Lung (tissue), 12 donors: ENCODE measurements around the gene OR2J3. TPM values are rescaled to one million over a fixed set of nuclear protein-coding genes. Genes with fewer than 3 reads are reported as not detected.

Experiments used
- ATAC-seq: fragments of 200-7000 bp; cut with Tn5 transposase; one replicate; pipeline ENCODE4 v1.9.1; 2020; ENCODE audit warnings: moderate number of reproducible peaks; ENCODE audit not compliant: insufficient read depth, low FRiP score
- DNase-seq, 3 donors: peaks; one replicate each; pipeline ENCODE4 v3.0.0-alpha.2; 2013 to 2017
- H3K27ac ChIP-seq, 2 donors: one replicate each; pipeline ENCODE4 v1.5.1; 2013; ENCODE audit warnings: mild to moderate bottlenecking in 2 of 2, moderate library complexity in 2 of 2, control low read depth in 1 of 2, inconsistent platforms in 1 of 2, low read depth in 1 of 2, low read length in 1 of 2
- H3K27me3 ChIP-seq, 3 donors: one replicate each; pipeline ENCODE4 v1.5.1; 2013; ENCODE audit warnings: low read length in 2 of 3; ENCODE audit not compliant: control insufficient read depth in 3 of 3, insufficient read depth in 3 of 3
- H3K36me3 ChIP-seq, 4 donors: one replicate each; pipeline ENCODE4 v1.5.1; 2013; ENCODE audit warnings: low read length in 4 of 4, mild to moderate bottlenecking in 1 of 4, moderate library complexity in 1 of 4; ENCODE audit not compliant: control insufficient read depth in 4 of 4, insufficient read depth in 4 of 4
- H3K4me1 ChIP-seq, 5 donors: one replicate each; pipeline ENCODE4 v1.5.1; 2013; ENCODE audit warnings: low read length in 5 of 5, mild to moderate bottlenecking in 2 of 5, moderate library complexity in 1 of 5; ENCODE audit not compliant: control insufficient read depth in 5 of 5, insufficient read depth in 5 of 5
- H3K4me3 ChIP-seq: one replicate; pipeline ENCODE4 v1.5.1; 2013; ENCODE audit warnings: mild to moderate bottlenecking, control low read depth, moderate library complexity
- H3K9ac ChIP-seq, 2 donors: one replicate each; pipeline ENCODE4 v1.5.1; 2013; ENCODE audit warnings: low read length in 2 of 2, control low read depth in 1 of 2; ENCODE audit not compliant: insufficient read depth in 1 of 2
- H3K9me3 ChIP-seq, 4 donors: one replicate each; pipeline ENCODE4 v1.5.1; 2013; ENCODE audit warnings: low read length in 3 of 4, mild to moderate bottlenecking in 1 of 4, moderate library complexity in 1 of 4; ENCODE audit not compliant: control insufficient read depth in 4 of 4, insufficient read depth in 3 of 4
- WGBS, 2 donors: extraction: QIAGEN DNeasy Blood & Tissue Kit; methylation state at CpG; one replicate each; pipeline ENCODE4 v1.1.7; 2013; 5-methylcytosine and 5-hydroxymethylcytosine counted together
- polyA plus RNA-seq, 2 donors: library from polyadenylated mRNA; stranded (reverse); fragments of 200-250 nt; gene quantifications; one replicate each; pipeline ENCODE4 v1.2.1, GENCODE V29; 2013
- total RNA-seq, 2 donors: library from RNA; depleted of rRNA in 1 of 2; stranded (reverse); fragments of >200 nt in 1 of 2; gene quantifications; one replicate each; pipeline ENCODE4 v1.2.1, GENCODE V29; 2014 to 2021
- TF ChIP-seq, protein P1 (sequence below): IDR thresholded peaks from 2 replicates; pipeline ENCODE4 v1.5.1; 2012; ENCODE audit warnings: mild to moderate bottlenecking; ENCODE audit errors: control extremely low read depth, extremely low read depth
- donor health status: control.
- donor health status: control.
- donor health status: Bipolar disorder and iron deficiency.
- donor health status: healthy.
- donor health status: DM: yes; HTN: yes; CAD: no.

The OR2J3 gene
- total and polyA plus RNA-seq, 4 donors, result 0.06 TPM; not detected in 3

DNA sequence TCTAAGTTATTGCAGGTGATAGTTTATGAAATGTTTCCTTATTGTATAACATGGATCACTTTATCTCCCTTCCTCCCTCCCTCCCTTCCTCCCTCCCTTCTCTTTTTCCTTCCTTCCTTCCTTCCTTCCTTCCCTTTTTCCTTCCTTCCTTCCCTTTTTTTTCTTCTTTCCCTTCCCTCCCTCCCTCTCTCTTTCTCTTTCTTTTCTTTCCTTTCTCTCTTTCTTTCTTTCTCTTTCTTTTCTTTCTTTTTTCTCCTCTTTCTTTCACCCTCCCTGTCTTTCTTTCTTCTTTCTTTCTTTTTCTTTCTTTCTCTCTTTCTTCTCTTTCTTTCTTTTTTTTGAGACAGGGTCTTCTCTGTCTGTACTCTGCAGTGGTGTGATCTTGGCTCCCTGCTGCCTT, 26.5 kb upstream of the OR2J3 start:
- TF ChIP-seq, protein P1, sequence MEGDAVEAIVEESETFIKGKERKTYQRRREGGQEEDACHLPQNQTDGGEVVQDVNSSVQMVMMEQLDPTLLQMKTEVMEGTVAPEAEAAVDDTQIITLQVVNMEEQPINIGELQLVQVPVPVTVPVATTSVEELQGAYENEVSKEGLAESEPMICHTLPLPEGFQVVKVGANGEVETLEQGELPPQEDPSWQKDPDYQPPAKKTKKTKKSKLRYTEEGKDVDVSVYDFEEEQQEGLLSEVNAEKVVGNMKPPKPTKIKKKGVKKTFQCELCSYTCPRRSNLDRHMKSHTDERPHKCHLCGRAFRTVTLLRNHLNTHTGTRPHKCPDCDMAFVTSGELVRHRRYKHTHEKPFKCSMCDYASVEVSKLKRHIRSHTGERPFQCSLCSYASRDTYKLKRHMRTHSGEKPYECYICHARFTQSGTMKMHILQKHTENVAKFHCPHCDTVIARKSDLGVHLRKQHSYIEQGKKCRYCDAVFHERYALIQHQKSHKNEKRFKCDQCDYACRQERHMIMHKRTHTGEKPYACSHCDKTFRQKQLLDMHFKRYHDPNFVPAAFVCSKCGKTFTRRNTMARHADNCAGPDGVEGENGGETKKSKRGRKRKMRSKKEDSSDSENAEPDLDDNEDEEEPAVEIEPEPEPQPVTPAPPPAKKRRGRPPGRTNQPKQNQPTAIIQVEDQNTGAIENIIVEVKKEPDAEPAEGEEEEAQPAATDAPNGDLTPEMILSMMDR, result no peak
- H3K27ac ChIP-seq, result no peak overlapping the region
- ATAC-seq, result no peak

DNA sequence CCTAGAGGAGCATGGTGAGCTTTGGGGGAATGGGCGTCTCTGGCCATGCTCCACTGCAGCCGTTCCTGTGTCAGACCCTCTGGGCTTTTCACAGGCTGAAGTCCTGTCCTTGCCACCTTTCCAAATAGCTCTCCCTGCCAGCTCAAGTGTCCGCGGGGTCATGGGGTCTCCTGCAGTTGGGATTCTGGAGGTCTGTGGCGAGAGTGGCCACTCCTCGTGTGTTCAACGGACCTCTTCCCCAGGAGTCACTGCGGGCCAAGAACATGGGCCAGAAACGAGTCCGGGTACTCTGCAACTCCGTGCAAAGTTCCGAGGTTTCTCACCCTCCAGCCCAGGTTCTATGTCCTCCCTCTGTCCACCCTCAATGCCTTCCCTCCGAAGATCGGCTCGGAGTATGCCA, 25.4 kb upstream of the OR2J3 start:
- WGBS, 2 donors, result 94% methylated on average over 15 of the region's 15 CpGs
- H3K9ac ChIP-seq, result no peak overlapping the region
- no peak overlapping the region for H3K4me3 ChIP-seq
- H3K36me3 ChIP-seq, result no peaks in the 10 kb centered on the region
- H3K27me3 ChIP-seq, result no peaks in the 10 kb centered on the region
- TF ChIP-seq, protein P1, result no peak
- ATAC-seq (no peak), DNase-seq (no peak)
- no peaks in the 10 kb centered on the region for H3K9me3 ChIP-seq
- no peak overlapping the region for H3K27ac ChIP-seq
- no peaks in the 10 kb centered on the region for H3K4me1 ChIP-seq

More for the DNA sequence above, 26.5 kb upstream of the OR2J3 start:
- Histone ChIP-seq H3K9ac (no peak overlapping the region), H3K9me3 (no peaks in the 10 kb centered on the region), H3K4me1 (no peaks in the 10 kb centered on the region), H3K27me3 (no peaks in the 10 kb centered on the region), H3K4me3 (no peak overlapping the region), H3K36me3 (no peaks in the 10 kb centered on the region)
- no peak for DNase-seq

GRCh38 chr6:29087213-29087612, 20.6 kb upstream of the OR2J3 start, which contains the start of gene OR2B3:
Gene OR2B3, minus strand, starts transcription at chr6:29087313. Its CDS starts 65 bp downstream, at chr6:29087248.
- 86 to 97% methylated on average over 1 of the region's 1 CpG for WGBS, 2 donors
- Histone ChIP-seq H3K27me3 (no peaks in the 10 kb centered on the region), H3K9ac (no peak within 1 kb of the TSS), H3K4me1 (no peaks in the 10 kb centered on the region), H3K36me3 (no peaks in the 10 kb centered on the region), H3K9me3 (peaks cover 0 to 2% (median 0%) of the 10 kb centered on the region in 4 donors), H3K27ac (no peak within 1 kb of the TSS), H3K4me3 (no peak within 1 kb of the TSS)
- TF ChIP-seq, protein P1, result no peak
- DNase-seq (no peak), ATAC-seq (no peak)

DNA sequence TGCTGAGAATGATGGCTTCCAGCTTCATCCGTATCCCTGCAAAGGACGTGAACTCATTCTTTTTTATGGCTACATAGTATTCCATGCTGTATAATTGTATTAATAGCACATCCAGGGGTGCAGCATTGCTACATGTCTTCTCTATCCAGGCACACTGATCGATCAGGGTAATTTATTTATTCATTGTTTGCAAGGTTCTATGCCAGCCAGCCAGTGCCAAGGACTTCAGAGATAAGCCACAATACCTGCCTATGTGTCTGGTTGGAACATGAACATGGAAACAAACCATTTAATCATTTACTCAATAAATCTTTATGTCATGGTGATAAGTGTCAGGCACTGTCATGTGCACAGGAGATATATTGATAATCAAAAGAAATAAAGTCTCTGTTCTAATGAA, 14.9 kb upstream of the OR2J3 start:
- Histone ChIP-seq H3K9me3 (peaks cover 0 to 2% (median 0%) of the 10 kb centered on the region in 4 donors), H3K9ac (no peak overlapping the region), H3K27ac (no peak overlapping the region), H3K4me3 (no peak overlapping the region), H3K4me1 (no peaks in the 10 kb centered on the region), H3K27me3 (no peaks in the 10 kb centered on the region), H3K36me3 (no peaks in the 10 kb centered on the region)
- DNase-seq (no peak), ATAC-seq (no peak)
- TF ChIP-seq, protein P1, result no peak
- 86 to 88% methylated on average over 3 of the region's 3 CpGs for WGBS, 2 donors
